Transverse colon (tissue), 4 donors: ENCODE data around the gene TRAPPC2. TPM values are rescaled to one million over a fixed set of nuclear protein-coding genes. Genes with fewer than 3 reads are reported as not detected.

Experiments used
- DNase-seq: peaks from one replicate; pipeline ENCODE4 v3.0.0-alpha.2; 2019
- H3K27ac ChIP-seq, 4 donors: fragments of 200-600 bp; sonication (generic); 2 replicates each; pipeline ENCODE4 v1.5.1; 2016 to 2018; ENCODE audit warnings: inconsistent platforms in 4 of 4
- H3K27me3 ChIP-seq: fragments of 200-600 bp; sonication (generic); 2 replicates; pipeline ENCODE4 v1.5.1; 2017; ENCODE audit warnings: inconsistent platforms
- H3K36me3 ChIP-seq, 4 donors: fragments of 200-600 bp; sonication (generic); 2 replicates each; pipeline ENCODE4 v1.5.1; 2017 to 2019; ENCODE audit warnings: inconsistent platforms in 4 of 4
- H3K4me1 ChIP-seq, 4 donors: fragments of 200-600 bp; sonication (generic); 2 replicates each; pipeline ENCODE4 v1.5.1; 2017 to 2020; ENCODE audit warnings: inconsistent platforms in 4 of 4
- H3K4me3 ChIP-seq, 4 donors: fragments of 200-600 bp; sonication (generic); 1 replicate in 1 of 4; 2 replicates in 3 of 4; pipeline versions ENCODE4 v1.5.1 to v1.6.1; 2017 to 2019; ENCODE audit warnings: inconsistent platforms in 4 of 4
- H3K9me3 ChIP-seq, 2 donors: fragments of 200-600 bp; sonication (generic); 2 replicates each; pipeline ENCODE4 v1.5.1; 2017 to 2019; ENCODE audit warnings: inconsistent platforms in 2 of 2
- CTCF ChIP-seq, 5 experiments: fragments of 200-600 bp in 3 of 5; fragments of 450-650 bp in 2 of 5; sonication (generic) in 3 of 5; IDR thresholded peaks; 1 replicate in 2 of 5; 2 replicates in 3 of 5; pipeline ENCODE4 v1.5.1; 2016 to 2017; ENCODE audit warnings: antibody characterized with exemption in 5 of 5, inconsistent platforms in 3 of 5, mild to moderate bottlenecking in 2 of 5, moderate library complexity in 1 of 5
- EP300 ChIP-seq: sonication (generic); formaldehyde crosslinking; IDR thresholded peaks from one replicate; pipeline ENCODE4 v1.6.1; 2017; ENCODE audit warnings: antibody characterized with exemption, low read depth
- POLR2A ChIP-seq: fragments of 450-650 bp; IDR thresholded peaks from one replicate; pipeline ENCODE4 v1.6.1; 2016; ENCODE audit warnings: antibody characterized with exemption, mild to moderate bottlenecking, moderate library complexity
- POLR2AphosphoS5 ChIP-seq, 3 donors: sonication (generic); formaldehyde crosslinking; IDR thresholded peaks; one replicate each; pipeline ENCODE4 v1.6.1; 2016; ENCODE audit warnings: antibody characterized with exemption in 3 of 3
- WGBS, 2 donors: methylation state at CpG; one replicate each; pipeline ENCODE4 v1.1.5; 2018; ENCODE audit warnings: low coverage in 1 of 2; 5-methylcytosine and 5-hydroxymethylcytosine counted together
- in situ Hi-C, 4 donors: fragments of 200-750 bp; cut with MboI; loops; one replicate each; pipeline versions ENCODE4 v1.15.0 to v1.15.1; 2017; ENCODE audit warnings: low sequenced_read_pairs in 3 of 4, low pct_ligation_motif_present in 1 of 4, low pct_unique_long_range_greater_than_20kb in 1 of 4
- intact Hi-C: fragments of 100-400 bp; cut with DNase I; formaldehyde crosslinking; loops from one replicate; pipeline ENCODE4 v1.15.1; 2023; ENCODE audit warnings: low total_unique reads
- total RNA-seq, 4 donors: library from RNA; depleted of rRNA; stranded (reverse); fragments of >200 nt; gene quantifications; one replicate each; pipeline ENCODE4 v1.1.0, GENCODE V29; 2016

TRAPPC2 gene
- total RNA-seq: 10 to 100 TPM; 14.2 to 25.9 (median 15.1) TPM

- DNase-seq: peak; percentile 97
- H3K4me3 ChIP-seq: peak within 1 kb of the TSS; percentile 67 to 90 (median 82)
- H3K4me1 ChIP-seq: peaks cover 0 to 33% (median 0%) of the 10 kb centered on the region in 4 donors
- no peaks in the 10 kb centered on the region for H3K27me3 ChIP-seq
- 5% methylated on average over 67 of the region's 75 CpGs; no CpG with 5 or more reads in 1 of the 2 donors for WGBS, 2 donors
- H3K27ac ChIP-seq: peak within 1 kb of the TSS; percentile 91 to 97 (median 95)
- in situ Hi-C loops (loop anchor here in 2 of 4 donors (10.0 to 25.0 kb wide), 2 partner anchors 80 to 303 kb away; partner anchors contain the start of genes GEMIN8 (in 1 of the 2) and TCEANC (in 1 of the 2)), intact Hi-C loops (loop anchor here (10.0 kb wide), 1 partner anchor 70 kb away; no protein-coding TSS in a partner anchor)
- H3K9me3 ChIP-seq: no peaks in the 10 kb centered on the region
- peak; percentile 98 for TF ChIP-seq POLR2A
- peak; percentile 98 to 99 (median 98) for TF ChIP-seq POLR2AphosphoS5 (IDR thresholded peaks at IDR 0.05)
- no peak for TF ChIP-seq EP300
- peak in 1 of 5 experiments; percentile 16 for TF ChIP-seq CTCF (IDR thresholded peaks at IDR 0.05)
- no peaks in the 10 kb centered on the region for H3K36me3 ChIP-seq
Observed at GRCh38 chrX:13734278-13735172, at the start of gene TRAPPC2, which contains the start of gene OFD1. TSS of gene TRAPPC2 (minus strand) at chrX:13734620. CDS start at chrX:13719963, 14,657 bp downstream. TSS of gene OFD1 (plus strand) at chrX:13734748. CDS start at chrX:13735072, 324 bp downstream.

- TF ChIP-seq EP300 (no peak), POLR2A (no peak), CTCF (IDR thresholded peaks at IDR 0.05) (no peak), POLR2AphosphoS5 (IDR thresholded peaks at IDR 0.05) (no peak)
- H3K27ac ChIP-seq: no peak overlapping the region
- in situ Hi-C loops: no loop called here
- H3K9me3 ChIP-seq: no peaks in the 10 kb centered on the region
- H3K36me3 ChIP-seq: no peaks in the 10 kb centered on the region
- 76 to 100% methylated on average over 2 to 7 of the region's 7 CpGs for WGBS, 2 donors
- intact Hi-C loops: no loop called here
- H3K27me3 ChIP-seq: no peaks in the 10 kb centered on the region
- no peak for DNase-seq
- H3K4me3 ChIP-seq: no peak overlapping the region
- H3K4me1 ChIP-seq: no peaks in the 10 kb centered on the region
Observed at GRCh38 chrX:13780868-13781427, 46.5 kb upstream of the TRAPPC2 start.

DNA sequence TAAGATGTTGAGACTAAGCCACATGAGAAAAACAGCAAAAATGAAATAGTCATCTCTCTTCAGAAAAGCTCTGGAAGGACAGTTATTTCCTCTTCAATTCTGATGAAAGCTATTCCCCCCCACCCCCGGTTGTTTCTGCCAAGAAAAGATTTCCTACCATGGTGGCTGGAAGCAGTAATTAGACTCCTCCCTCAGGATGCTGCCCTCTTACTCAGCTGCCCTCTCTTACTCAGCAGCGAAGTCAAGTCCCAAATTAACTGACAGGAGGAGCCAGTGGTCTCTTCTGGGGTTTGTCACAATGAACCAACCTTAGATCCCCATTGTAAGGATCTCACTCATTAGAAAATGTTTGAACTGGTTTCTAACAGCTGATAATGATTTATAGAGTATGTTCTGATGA, 44.5 kb upstream of the TRAPPC2 start:
- no peaks in the 10 kb centered on the region for H3K4me1 ChIP-seq
- DNase-seq: no peak
- no peaks in the 10 kb centered on the region for H3K9me3 ChIP-seq
- no peak overlapping the region for H3K27ac ChIP-seq
- H3K36me3 ChIP-seq: no peaks in the 10 kb centered on the region
- no peak for TF ChIP-seq CTCF (IDR thresholded peaks at IDR 0.05)
- TF ChIP-seq POLR2AphosphoS5 (IDR thresholded peaks at IDR 0.05): no peak
- TF ChIP-seq POLR2A: no peak
- TF ChIP-seq EP300: no peak
- in situ Hi-C loops: no loop called here
- no peak overlapping the region for H3K4me3 ChIP-seq
- H3K27me3 ChIP-seq: no peaks in the 10 kb centered on the region
- intact Hi-C loops: no loop called here
- WGBS, 2 donors: 47% methylated on average over 2 of the region's 2 CpGs; no CpG with 5 or more reads in 1 of the 2 donors

GRCh38 chrX:13776387-13776786, 42.0 kb upstream of the TRAPPC2 start:
- H3K9me3 ChIP-seq: no peaks in the 10 kb centered on the region
- no peak for TF ChIP-seq EP300
- TF ChIP-seq POLR2AphosphoS5 (IDR thresholded peaks at IDR 0.05): no peak
- TF ChIP-seq POLR2A: no peak
- no peak for TF ChIP-seq CTCF (IDR thresholded peaks at IDR 0.05)
- H3K4me1 ChIP-seq: no peaks in the 10 kb centered on the region
- in situ Hi-C loops: no loop called here
- DNase-seq: no peak
- no peak overlapping the region for H3K4me3 ChIP-seq
- intact Hi-C loops: no loop called here
- no peak overlapping the region for H3K27ac ChIP-seq
- 80% methylated on average over 4 of the region's 4 CpGs; no CpG with 5 or more reads in 1 of the 2 donors for WGBS, 2 donors
- H3K36me3 ChIP-seq: no peaks in the 10 kb centered on the region
- H3K27me3 ChIP-seq: no peaks in the 10 kb centered on the region
